Endothelial cell of umbilical vein (primary cell): ENCODE data around the gene RNF25. TPM values are rescaled to one million over a fixed set of nuclear protein-coding genes. Genes with fewer than 3 reads are reported as not detected.

Source experiments
- BruUV-seq: library from RNA; stranded (reverse); fragments of 400-500 nt; replicated peaks from 2 replicates; lab custom pipeline; 2021; lab: Mats Ljungman, UMichigan
- CTCF ChIA-PET: fragments of 300-600, 350-600 bp; sonication (Branson Sonifier 250); formaldehyde crosslinking; loops from one replicate; lab custom pipeline; 2021; ENCODE audit warnings: antibody characterized with exemption, inconsistent platforms; lab: Charles Lee
- POLR2A ChIA-PET: fragments of 300-600, 350-600 bp; sonication (Branson Sonifier 250); formaldehyde crosslinking; loops from one replicate; lab custom pipeline; 2021; ENCODE audit warnings: antibody characterized with exemption, inconsistent platforms; lab: Charles Lee
- DNase-seq: peaks from one replicate; pipeline ENCODE4 v3.0.0-alpha.2; 2011; ENCODE audit warnings: low read depth, low spot score
- FAIRE-seq: peaks from 2 replicates; lab custom pipeline; 2011; peaks lifted over from hg19 to GRCh38; lab: Jason Lieb, UNC
- H2AFZ ChIP-seq: 2 replicates; pipeline ENCODE4 v1.6.0; 2012; ENCODE audit warnings: low read depth, low read length, control low read depth, inconsistent platforms
- H3K27ac ChIP-seq: 2 replicates; pipeline ENCODE4 v1.5.1; 2011; ENCODE audit warnings: low read depth, mild to moderate bottlenecking, control low read depth, low read length, moderate library complexity; ENCODE audit not compliant: insufficient read depth
- H3K27me3 ChIP-seq, 2 experiments: 2 replicates each; pipeline versions ENCODE4 v1.6.0 to v1.6.1; 2011; ENCODE audit warnings: low read length in 2 of 2, mixed read lengths in 1 of 2; ENCODE audit not compliant: control insufficient read depth in 2 of 2, insufficient read depth in 2 of 2
- H3K36me3 ChIP-seq, 2 experiments: 2 replicates in 1 of 2; 3 replicates in 1 of 2; pipeline ENCODE4 v1.5.1; 2011; ENCODE audit warnings: low read length in 2 of 2, mild to moderate bottlenecking in 1 of 2, moderate library complexity in 1 of 2; ENCODE audit not compliant: control insufficient read depth in 2 of 2, insufficient read depth in 2 of 2; ENCODE audit errors: extremely low read depth in 1 of 2
- H3K4me1 ChIP-seq: 3 replicates; pipeline ENCODE4 v1.5.1; 2011; ENCODE audit warnings: mild to moderate bottlenecking, low read length; ENCODE audit not compliant: control insufficient read depth, insufficient read depth; ENCODE audit errors: extremely low read depth
- H3K4me2 ChIP-seq: 2 replicates; pipeline ENCODE4 v1.6.1; 2011; ENCODE audit warnings: low read length, control low read depth, mixed read lengths; ENCODE audit not compliant: insufficient read depth
- H3K4me3 ChIP-seq, 3 experiments: fragments of 200-600 bp in 1 of 3; sonication (generic), shearing (Covaris generic) in 1 of 3; replicated peaks in 1 of 3; 2 replicates each; pipeline ENCODE4 v1.5.1; 2011 to 2016; ENCODE audit warnings: control low read depth in 3 of 3, low read length in 3 of 3, mild to moderate bottlenecking in 2 of 3, inconsistent platforms in 1 of 3, low read depth in 1 of 3, moderate library complexity in 1 of 3; ENCODE audit not compliant: insufficient read depth in 1 of 3
- H3K79me2 ChIP-seq: 2 replicates; pipeline ENCODE4 v1.6.0; 2012; ENCODE audit warnings: low read length, inconsistent platforms; ENCODE audit not compliant: control insufficient read depth, insufficient read depth
- H3K9ac ChIP-seq: replicated peaks from 2 replicates; pipeline ENCODE3; 2011; ENCODE audit warnings: low read length, control low read depth; ENCODE audit not compliant: insufficient read depth; ENCODE audit errors: extremely low read depth
- H3K9me1 ChIP-seq: replicated peaks from 3 replicates; pipeline ENCODE4 v1.6.0; 2011; ENCODE audit warnings: mild to moderate bottlenecking, low read length; ENCODE audit not compliant: control insufficient read depth, insufficient read depth; ENCODE audit errors: extremely low read depth
- H3K9me3 ChIP-seq: replicated peaks from 2 replicates; pipeline ENCODE4 v1.5.1; 2012; ENCODE audit warnings: low read length, inconsistent platforms; ENCODE audit not compliant: control insufficient read depth, insufficient read depth
- H4K20me1 ChIP-seq: replicated peaks from 2 replicates; pipeline ENCODE3; 2011; ENCODE audit warnings: mild to moderate bottlenecking, low read length; ENCODE audit not compliant: control insufficient read depth, insufficient read depth; ENCODE audit errors: extremely low read depth
- EZH2 ChIP-seq: IDR thresholded peaks from 2 replicates; pipeline ENCODE4 v1.6.1; 2012; ENCODE audit warnings: borderline replicate concordance, low read depth, mild to moderate bottlenecking, moderate library complexity, low read length, inconsistent platforms; ENCODE audit not compliant: severe bottlenecking
- FOS ChIP-seq: IDR thresholded peaks from 2 replicates; pipeline ENCODE4 v1.6.1; 2011; ENCODE audit warnings: mild to moderate bottlenecking, low read length, moderate library complexity, borderline replicate concordance; ENCODE audit not compliant: insufficient read depth
- GATA2 ChIP-seq: IDR thresholded peaks from 2 replicates; pipeline ENCODE4 v1.7.0; 2011; ENCODE audit warnings: low read depth, mild to moderate bottlenecking, moderate library complexity, mixed read lengths, low read length; ENCODE audit not compliant: insufficient read length, insufficient read depth
- JUN ChIP-seq: IDR thresholded peaks from 2 replicates; pipeline ENCODE4 v1.6.1; 2011; ENCODE audit warnings: borderline replicate concordance, low read depth; ENCODE audit not compliant: insufficient read length, insufficient read depth
- MYC ChIP-seq: IDR thresholded peaks from one replicate; pipeline ENCODE4 v1.6.1; 2011; ENCODE audit warnings: mild to moderate bottlenecking, low read depth, low read length
- POLR2A ChIP-seq: IDR thresholded peaks from 2 replicates; pipeline ENCODE4 v1.6.1; 2012; ENCODE audit warnings: low read depth, mild to moderate bottlenecking, control low read depth, low read length
- POLR2AphosphoS5 ChIP-seq: IDR thresholded peaks from 2 replicates; pipeline ENCODE4 v1.6.1; 2012; ENCODE audit warnings: low read depth, mild to moderate bottlenecking, control low read depth, low read length, moderate library complexity; ENCODE audit not compliant: insufficient read depth
- dilution Hi-C: fragments of 300-500 bp; cut with MboI; formaldehyde crosslinking; loops from one replicate; pipeline ENCODE4 v1.15.0; 2019; ENCODE audit warnings: low sequenced_read_pairs; ENCODE audit not compliant: extremely low pct_ligation_motif_present
- intact Hi-C: fragments of 100-400 bp; cut with micrococcal nuclease; formaldehyde crosslinking; loops from one replicate; pipeline ENCODE4 v1.10.0; 2022
- polyA plus RNA-seq, 4 experiments: library from polyadenylated mRNA; depleted of rRNA in 3 of 4; stranded (reverse) in 3 of 4; unstranded in 1 of 4; fragments of >200 nt; gene quantifications; 2 replicates each; pipeline versions ENCODE4 v1.2.1 to v1.2.3, GENCODE V29; 2011 to 2012; ENCODE audit warnings: missing spikeins in 1 of 4
- total RNA-seq: library from RNA; stranded (reverse); gene quantifications from 2 replicates; pipeline ENCODE4 v1.2.3, GENCODE V29; 2021
- TF ChIP-seq, protein P1 (sequence below), 2 donors: IDR thresholded peaks; 1 replicate in 1 of 2; 2 replicates in 1 of 2; pipeline ENCODE4 v1.5.1; 2011; ENCODE audit warnings: low read length in 2 of 2, mild to moderate bottlenecking in 2 of 2, moderate library complexity in 2 of 2, control low read depth in 1 of 2, inconsistent platforms in 1 of 2, low read depth in 1 of 2; ENCODE audit not compliant: insufficient read depth in 1 of 2; ENCODE audit errors: extremely low read depth in 1 of 2
- TF ChIP-seq, protein P2 (sequence below): IDR thresholded peaks from 2 replicates; pipeline ENCODE4 v1.6.1; 2011; ENCODE audit not compliant: insufficient read depth, insufficient read length

Gene RNF25
- total and polyA plus RNA-seq, 2 donors (not counting 3 experiments of a cell fraction or from before 2014, with no cell fraction given) = 38.2 to 61.1 TPM

DNA sequence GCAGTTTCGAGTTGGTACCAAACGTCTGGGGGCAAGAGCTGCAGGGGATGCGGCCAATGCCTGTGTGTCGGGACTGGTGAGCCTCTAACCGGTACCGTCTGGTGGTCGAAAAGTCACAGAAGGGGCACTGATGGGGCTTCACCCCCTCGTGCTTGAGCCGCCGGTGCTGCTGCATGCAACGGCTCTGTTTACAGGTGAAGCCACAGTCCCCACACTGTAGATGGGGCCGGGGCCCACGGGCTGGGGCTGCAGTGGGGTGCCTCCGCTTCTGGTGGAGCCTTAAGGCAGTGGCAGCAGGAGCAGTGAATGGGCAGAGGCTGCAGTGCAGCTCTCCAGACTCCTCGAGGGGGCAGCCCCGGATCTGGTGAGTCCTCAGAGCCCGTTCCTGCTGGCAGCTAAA lies 29.0 kb downstream of the RNF25 start:
- TF ChIP-seq POLR2AphosphoS5 (no peak), JUN (no peak), FOS (no peak), GATA2 (no peak), EZH2 (no peak), POLR2A (no peak), MYC (no peak)
- TF ChIP-seq, protein P1, sequence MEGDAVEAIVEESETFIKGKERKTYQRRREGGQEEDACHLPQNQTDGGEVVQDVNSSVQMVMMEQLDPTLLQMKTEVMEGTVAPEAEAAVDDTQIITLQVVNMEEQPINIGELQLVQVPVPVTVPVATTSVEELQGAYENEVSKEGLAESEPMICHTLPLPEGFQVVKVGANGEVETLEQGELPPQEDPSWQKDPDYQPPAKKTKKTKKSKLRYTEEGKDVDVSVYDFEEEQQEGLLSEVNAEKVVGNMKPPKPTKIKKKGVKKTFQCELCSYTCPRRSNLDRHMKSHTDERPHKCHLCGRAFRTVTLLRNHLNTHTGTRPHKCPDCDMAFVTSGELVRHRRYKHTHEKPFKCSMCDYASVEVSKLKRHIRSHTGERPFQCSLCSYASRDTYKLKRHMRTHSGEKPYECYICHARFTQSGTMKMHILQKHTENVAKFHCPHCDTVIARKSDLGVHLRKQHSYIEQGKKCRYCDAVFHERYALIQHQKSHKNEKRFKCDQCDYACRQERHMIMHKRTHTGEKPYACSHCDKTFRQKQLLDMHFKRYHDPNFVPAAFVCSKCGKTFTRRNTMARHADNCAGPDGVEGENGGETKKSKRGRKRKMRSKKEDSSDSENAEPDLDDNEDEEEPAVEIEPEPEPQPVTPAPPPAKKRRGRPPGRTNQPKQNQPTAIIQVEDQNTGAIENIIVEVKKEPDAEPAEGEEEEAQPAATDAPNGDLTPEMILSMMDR (IDR thresholded peaks at IDR 0.05; ENCODE audit: extremely low read depth in 1 of 2, insufficient read depth in 1 of 2, low read depth in 1 of 2, low read length in 2 of 2) = no peak
- TF ChIP-seq, protein P2, sequence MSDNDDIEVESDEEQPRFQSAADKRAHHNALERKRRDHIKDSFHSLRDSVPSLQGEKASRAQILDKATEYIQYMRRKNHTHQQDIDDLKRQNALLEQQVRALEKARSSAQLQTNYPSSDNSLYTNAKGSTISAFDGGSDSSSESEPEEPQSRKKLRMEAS = no peak
- H3K27ac ChIP-seq = no peak overlapping the region
- no peak overlapping the region for H2AFZ ChIP-seq
- H3K9me3 ChIP-seq = no peaks in the 10 kb centered on the region
- no peak overlapping the region for H3K4me3 ChIP-seq
- POLR2A ChIA-PET = no interaction called here
- no peaks in the 10 kb centered on the region for H3K9me1 ChIP-seq
- CTCF ChIA-PET = no interaction called here
- no peaks in the 10 kb centered on the region for H4K20me1 ChIP-seq
- dilution Hi-C loops (no loop called here), intact Hi-C loops (no loop called here)
- no TSS peak for BruUV-seq
- DNase-seq (no peak), FAIRE-seq (no peak)
- peaks cover 4% of the 10 kb centered on the region for H3K79me2 ChIP-seq
- H3K4me2 ChIP-seq = no peak overlapping the region
- no peak overlapping the region for H3K9ac ChIP-seq
- H3K27me3 ChIP-seq = no peaks in the 10 kb centered on the region
- H3K4me1 ChIP-seq = peaks cover 6% of the 10 kb centered on the region
- H3K36me3 ChIP-seq = peaks cover 27 to 58% of the 10 kb centered on the region in 2 experiments
